Measurements from ENCODE around the gene CNEP1R1. TPM values are rescaled to one million over a fixed set of nuclear protein-coding genes. Genes with fewer than 3 reads are reported as not detected.

CNEP1R1 gene
- total RNA-seq, 4 donors from 2014 or later: 14.1 to 51.7 (median 29.5) TPM

DNA sequence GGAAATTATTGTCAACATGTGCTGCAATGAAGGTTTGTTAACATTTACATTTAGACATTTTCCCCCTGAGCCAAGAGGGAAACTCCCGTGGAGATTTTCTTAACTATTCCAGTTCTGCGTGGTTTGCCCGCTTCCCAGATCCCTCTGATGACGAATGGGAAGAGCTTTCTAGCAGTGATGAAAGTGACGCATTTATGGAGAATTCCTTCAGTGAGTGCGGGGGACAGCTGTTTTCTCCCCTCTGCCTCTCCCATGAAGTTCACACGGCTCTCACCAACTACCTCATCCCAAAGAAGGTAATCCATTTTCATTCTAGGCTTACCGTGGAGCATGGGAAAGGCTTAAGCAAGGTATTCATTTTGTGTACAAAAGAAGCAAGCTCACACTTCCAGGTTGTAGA, 59.0 kb downstream of the CNEP1R1 start:
- Histone ChIP-seq H3K9me3 (no peaks in the 10 kb centered on the region), H3K27me3 (no peaks in the 10 kb centered on the region), H3K36me3 (no peaks in the 10 kb centered on the region), H3K27ac (no peak overlapping the region), H3K4me3 (no peak overlapping the region), H3K4me1 (no peaks in the 10 kb centered on the region)
- no peak for TF ChIP-seq POLR2A (IDR thresholded peaks at IDR 0.05)
- TF ChIP-seq, protein P1, sequence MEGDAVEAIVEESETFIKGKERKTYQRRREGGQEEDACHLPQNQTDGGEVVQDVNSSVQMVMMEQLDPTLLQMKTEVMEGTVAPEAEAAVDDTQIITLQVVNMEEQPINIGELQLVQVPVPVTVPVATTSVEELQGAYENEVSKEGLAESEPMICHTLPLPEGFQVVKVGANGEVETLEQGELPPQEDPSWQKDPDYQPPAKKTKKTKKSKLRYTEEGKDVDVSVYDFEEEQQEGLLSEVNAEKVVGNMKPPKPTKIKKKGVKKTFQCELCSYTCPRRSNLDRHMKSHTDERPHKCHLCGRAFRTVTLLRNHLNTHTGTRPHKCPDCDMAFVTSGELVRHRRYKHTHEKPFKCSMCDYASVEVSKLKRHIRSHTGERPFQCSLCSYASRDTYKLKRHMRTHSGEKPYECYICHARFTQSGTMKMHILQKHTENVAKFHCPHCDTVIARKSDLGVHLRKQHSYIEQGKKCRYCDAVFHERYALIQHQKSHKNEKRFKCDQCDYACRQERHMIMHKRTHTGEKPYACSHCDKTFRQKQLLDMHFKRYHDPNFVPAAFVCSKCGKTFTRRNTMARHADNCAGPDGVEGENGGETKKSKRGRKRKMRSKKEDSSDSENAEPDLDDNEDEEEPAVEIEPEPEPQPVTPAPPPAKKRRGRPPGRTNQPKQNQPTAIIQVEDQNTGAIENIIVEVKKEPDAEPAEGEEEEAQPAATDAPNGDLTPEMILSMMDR (IDR thresholded peaks at IDR 0.05): no peak
- no peak for DNase-seq
- intact Hi-C loops (cut with DNase I; ENCODE audit: low total_unique reads): no loop called here

DNA sequence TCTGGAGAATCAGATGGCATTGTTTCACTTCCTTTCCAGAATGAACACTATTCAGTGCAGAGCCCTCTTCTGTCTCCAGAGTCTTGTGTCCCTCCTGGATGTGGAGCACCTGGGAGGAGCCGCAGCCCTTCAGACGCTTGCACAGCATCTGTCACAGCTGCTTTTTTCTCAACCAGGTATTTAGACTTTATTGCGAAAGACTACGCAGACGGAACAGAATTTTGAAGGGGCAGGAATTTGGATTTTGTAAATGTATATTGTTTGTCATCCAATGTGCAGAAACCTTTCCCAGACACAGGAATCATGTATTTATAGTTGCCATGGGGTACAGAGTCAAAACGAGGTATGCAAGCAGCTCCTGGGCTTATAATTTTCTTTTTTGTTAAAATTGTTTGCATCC, 61.2 kb downstream of the CNEP1R1 start:
- Histone ChIP-seq H3K27ac (no peak overlapping the region), H3K9me3 (no peaks in the 10 kb centered on the region), H3K36me3 (no peaks in the 10 kb centered on the region), H3K4me3 (no peak overlapping the region), H3K27me3 (no peaks in the 10 kb centered on the region), H3K4me1 (no peaks in the 10 kb centered on the region)
- no peak for DNase-seq
- intact Hi-C loops (cut with DNase I; ENCODE audit: low total_unique reads): no loop called here
- TF ChIP-seq, protein P1 (IDR thresholded peaks at IDR 0.05): no peak
- no peak for TF ChIP-seq POLR2A (IDR thresholded peaks at IDR 0.05)

Small RNA genes lying within 50 kb of the gene (small RNA-seq; reads per million reads assigned to genes)
- gene RF00017: not detected

Other genes with a start within 250 kb of the CNEP1R1 start
- gene ZNF423, start 169.1 kb upstream of the CNEP1R1 start, total RNA-seq: 10 to 100 TPM in 3 of 4 donors, 1 to 10 TPM in 1; 7.1 to 33.5 (median 14.7) TPM
- 10 to 100 TPM in 3 of 4 donors, 1 to 10 TPM in 1; 8.2 to 53.0 (median 15.5) TPM for gene HEATR3, start 40.7 kb downstream of the CNEP1R1 start, total RNA-seq
- gene TENT4B, start 128.1 kb downstream of the CNEP1R1 start, total RNA-seq: 10 to 100 TPM in 2 of 4 donors, 1 to 10 TPM in 2; 5.9 to 24.7 (median 12.7) TPM
- gene ADCY7, start 241.3 kb downstream of the CNEP1R1 start, total RNA-seq: 10 to 100 TPM in 1 of 4 donors, 1 to 10 TPM in 3; 3.3 to 25.9 (median 6.6) TPM